ENCODE data around the gene GPLD1. TPM values are rescaled to one million over a fixed set of nuclear protein-coding genes. Genes with fewer than 3 reads are reported as not detected.

GPLD1 gene
- total and polyA plus RNA-seq, 2 experiments from 2014 or later, result 2.8 to 5.0 TPM

DNA sequence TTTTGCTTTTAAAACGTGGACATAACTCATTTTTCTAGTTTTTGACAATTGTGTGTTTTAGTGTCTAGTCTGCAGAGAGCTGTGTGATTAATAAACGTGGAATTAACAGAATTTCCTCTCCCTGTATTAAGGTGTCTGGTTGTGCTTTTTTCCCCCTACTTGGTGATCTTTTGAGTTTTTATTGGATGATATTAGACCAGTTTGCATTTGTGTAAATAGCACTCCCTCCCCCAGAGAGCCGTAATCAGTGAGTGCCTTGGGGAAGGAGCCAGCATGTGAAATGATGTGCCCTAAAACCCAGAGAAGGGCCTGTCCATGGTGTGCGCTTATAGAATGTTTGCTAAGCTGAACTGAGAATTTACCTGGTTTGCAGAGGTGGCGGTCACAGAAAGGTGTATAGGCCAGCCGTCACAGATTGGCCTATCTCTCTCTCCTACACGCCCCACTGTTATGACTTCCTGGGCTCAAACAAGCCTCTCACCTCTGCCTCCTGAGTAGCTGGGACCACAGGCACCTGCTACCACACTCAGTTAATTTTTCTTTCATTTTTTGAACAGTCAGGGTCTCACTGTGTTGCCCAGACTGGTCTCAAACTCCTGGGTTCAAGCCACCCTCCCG, 47.8 kb upstream of the GPLD1 start:
- H3K36me3 ChIP-seq (replicated peaks; ENCODE audit: insufficient read depth, low read depth), result no peaks in the 10 kb centered on the region
- H3K4me2 ChIP-seq, result no peak overlapping the region
- DNase-seq (ENCODE audit: low spot score), result no peak
- H2AFZ ChIP-seq, result no peak overlapping the region
- H4K20me1 ChIP-seq (ENCODE audit: insufficient read depth, poor library complexity, severe bottlenecking), result no peaks in the 10 kb centered on the region
- H3K27ac ChIP-seq, result no peak overlapping the region
- no peaks in the 10 kb centered on the region for H3K9me2 ChIP-seq (replicated peaks; ENCODE audit: insufficient read depth)
- no peaks in the 10 kb centered on the region for H3K27me3 ChIP-seq
- no peak overlapping the region for H3K4me3 ChIP-seq
- TF ChIP-seq EZH2phosphoT487 (IDR thresholded peaks at IDR 0.05; ENCODE audit: low read depth, severe bottlenecking, unreplicated experiment) (no peak), EZH2 (IDR thresholded peaks at IDR 0.05; ENCODE audit: borderline replicate concordance) (no peak)
- TF ChIP-seq, protein P1, sequence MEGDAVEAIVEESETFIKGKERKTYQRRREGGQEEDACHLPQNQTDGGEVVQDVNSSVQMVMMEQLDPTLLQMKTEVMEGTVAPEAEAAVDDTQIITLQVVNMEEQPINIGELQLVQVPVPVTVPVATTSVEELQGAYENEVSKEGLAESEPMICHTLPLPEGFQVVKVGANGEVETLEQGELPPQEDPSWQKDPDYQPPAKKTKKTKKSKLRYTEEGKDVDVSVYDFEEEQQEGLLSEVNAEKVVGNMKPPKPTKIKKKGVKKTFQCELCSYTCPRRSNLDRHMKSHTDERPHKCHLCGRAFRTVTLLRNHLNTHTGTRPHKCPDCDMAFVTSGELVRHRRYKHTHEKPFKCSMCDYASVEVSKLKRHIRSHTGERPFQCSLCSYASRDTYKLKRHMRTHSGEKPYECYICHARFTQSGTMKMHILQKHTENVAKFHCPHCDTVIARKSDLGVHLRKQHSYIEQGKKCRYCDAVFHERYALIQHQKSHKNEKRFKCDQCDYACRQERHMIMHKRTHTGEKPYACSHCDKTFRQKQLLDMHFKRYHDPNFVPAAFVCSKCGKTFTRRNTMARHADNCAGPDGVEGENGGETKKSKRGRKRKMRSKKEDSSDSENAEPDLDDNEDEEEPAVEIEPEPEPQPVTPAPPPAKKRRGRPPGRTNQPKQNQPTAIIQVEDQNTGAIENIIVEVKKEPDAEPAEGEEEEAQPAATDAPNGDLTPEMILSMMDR (IDR thresholded peaks at IDR 0.05; ENCODE audit: poor library complexity), result no peak
- no peaks in the 10 kb centered on the region for H3K4me1 ChIP-seq (ENCODE audit: insufficient read depth)
- WGBS (ENCODE audit: low lambda C conversion rate, missing lambda C conversion rate), result 88% methylated on average over 8 of the region's 8 CpGs
- no peaks in the 10 kb centered on the region for H3K9me3 ChIP-seq (ENCODE audit: low read depth)
- H3K79me2 ChIP-seq, result no peaks in the 10 kb centered on the region

DNA sequence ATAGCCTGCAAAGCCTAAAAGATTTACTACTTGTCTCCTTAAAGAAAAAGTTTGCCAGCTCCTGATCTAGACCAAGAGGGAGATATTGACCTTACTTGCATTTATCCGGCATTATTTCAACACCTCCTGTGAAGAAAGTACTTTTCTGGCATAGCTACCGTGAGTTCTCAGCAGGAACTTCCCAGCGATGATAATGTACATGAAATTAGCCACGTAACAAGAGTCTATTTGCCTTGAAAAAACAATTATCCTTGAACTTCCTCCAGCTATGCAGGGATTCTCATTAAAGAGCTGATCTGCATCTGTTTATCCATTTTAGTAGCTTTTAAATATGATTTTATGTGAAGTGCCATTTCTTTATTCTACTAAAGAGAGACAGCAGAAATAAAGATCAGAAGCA, 47.1 kb upstream of the GPLD1 start:
- TF ChIP-seq EZH2 (IDR thresholded peaks at IDR 0.05; ENCODE audit: borderline replicate concordance), result no peak
- no peak for TF ChIP-seq EZH2phosphoT487 (IDR thresholded peaks at IDR 0.05; ENCODE audit: low read depth, severe bottlenecking, unreplicated experiment)
- TF ChIP-seq, protein P1 (IDR thresholded peaks at IDR 0.05; ENCODE audit: poor library complexity), result no peak
- no peak for DNase-seq (ENCODE audit: low spot score)
- H2AFZ ChIP-seq, result no peak overlapping the region
- no peak overlapping the region for H3K27ac ChIP-seq
- H3K4me2 ChIP-seq, result no peak overlapping the region
- no peaks in the 10 kb centered on the region for H3K79me2 ChIP-seq
- no peaks in the 10 kb centered on the region for H3K36me3 ChIP-seq (replicated peaks; ENCODE audit: insufficient read depth, low read depth)
- H3K4me1 ChIP-seq (ENCODE audit: insufficient read depth), result no peaks in the 10 kb centered on the region
- no peaks in the 10 kb centered on the region for H4K20me1 ChIP-seq (ENCODE audit: insufficient read depth, poor library complexity, severe bottlenecking)
- no peaks in the 10 kb centered on the region for H3K9me3 ChIP-seq (ENCODE audit: low read depth)
- WGBS (ENCODE audit: low lambda C conversion rate, missing lambda C conversion rate), result 85% methylated on average over 4 of the region's 4 CpGs
- H3K27me3 ChIP-seq, result no peaks in the 10 kb centered on the region
- H3K4me3 ChIP-seq, result no peak overlapping the region
- no peaks in the 10 kb centered on the region for H3K9me2 ChIP-seq (replicated peaks; ENCODE audit: insufficient read depth)

- no peak overlapping the region for H3K4me3 ChIP-seq
- no peaks in the 10 kb centered on the region for H4K20me1 ChIP-seq (ENCODE audit: insufficient read depth, poor library complexity, severe bottlenecking)
- no peak for DNase-seq (ENCODE audit: low spot score)
- H3K9me2 ChIP-seq (replicated peaks; ENCODE audit: insufficient read depth), result no peaks in the 10 kb centered on the region
- no peaks in the 10 kb centered on the region for H3K79me2 ChIP-seq
- H3K27me3 ChIP-seq, result no peaks in the 10 kb centered on the region
- no peaks in the 10 kb centered on the region for H3K9me3 ChIP-seq (ENCODE audit: low read depth)
- WGBS (ENCODE audit: low lambda C conversion rate, missing lambda C conversion rate), result 97% methylated on average over 3 of the region's 3 CpGs
- no peak overlapping the region for H3K27ac ChIP-seq
- H3K4me2 ChIP-seq, result no peak overlapping the region
- H3K36me3 ChIP-seq (replicated peaks; ENCODE audit: insufficient read depth, low read depth), result no peaks in the 10 kb centered on the region
- TF ChIP-seq EZH2phosphoT487 (IDR thresholded peaks at IDR 0.05; ENCODE audit: low read depth, severe bottlenecking, unreplicated experiment) (no peak), EZH2 (IDR thresholded peaks at IDR 0.05; ENCODE audit: borderline replicate concordance) (no peak)
- TF ChIP-seq, protein P1 (IDR thresholded peaks at IDR 0.05; ENCODE audit: poor library complexity), result no peak
- H2AFZ ChIP-seq, result no peak overlapping the region
- no peaks in the 10 kb centered on the region for H3K4me1 ChIP-seq (ENCODE audit: insufficient read depth)
Measured at GRCh38 chr6:24535210-24535609, 45.8 kb upstream of the GPLD1 start.
